Mesothelial cell of epicardium (in vitro differentiated cells): ENCODE measurements around the gene OLFML1. TPM values are rescaled to one million over a fixed set of nuclear protein-coding genes. Genes with fewer than 3 reads are reported as not detected.

Experiments used
- DNase-seq, 2 experiments: peaks; one replicate each; pipeline ENCODE4 v3.0.0; 2021; ENCODE audit warnings: low spot score in 2 of 2; ENCODE audit not compliant: unreplicated experiment in 2 of 2
- H3K27ac Mint-ChIP-seq: 2 replicates; pipeline ENCODE4 v1.8.0; 2021; ENCODE audit warnings: mixed read lengths
- H3K27me3 Mint-ChIP-seq: 2 replicates; pipeline ENCODE4 v1.8.0; 2021; ENCODE audit warnings: low read depth, mixed read lengths
- H3K36me3 Mint-ChIP-seq: 2 replicates; pipeline ENCODE4 v1.8.0; 2021; ENCODE audit warnings: mixed read lengths
- H3K4me1 Mint-ChIP-seq: 2 replicates; pipeline ENCODE4 v1.8.0; 2021; ENCODE audit warnings: mixed read lengths
- H3K4me3 Mint-ChIP-seq: 2 replicates; pipeline ENCODE4 v1.8.0; 2021; ENCODE audit warnings: mild to moderate bottlenecking, moderate library complexity, mixed read lengths
- H3K9me3 Mint-ChIP-seq: 2 replicates; pipeline ENCODE4 v1.8.0; 2021; ENCODE audit warnings: mixed read lengths
- total RNA-seq: library from RNA; stranded (reverse); gene quantifications from 3 replicates; pipeline ENCODE4 v1.2.1, GENCODE V29; 2021
- TF ChIP-seq, protein P1 (sequence below): fragments of 200-600 bp; sonication (generic); IDR thresholded peaks from one replicate; pipeline ENCODE4 v1.5.0; 2021; ENCODE audit warnings: antibody characterized with exemption; ENCODE audit not compliant: unreplicated experiment

Gene OLFML1
- total RNA-seq, 1 donor from 2014 or later, result 45.3 TPM

DNA sequence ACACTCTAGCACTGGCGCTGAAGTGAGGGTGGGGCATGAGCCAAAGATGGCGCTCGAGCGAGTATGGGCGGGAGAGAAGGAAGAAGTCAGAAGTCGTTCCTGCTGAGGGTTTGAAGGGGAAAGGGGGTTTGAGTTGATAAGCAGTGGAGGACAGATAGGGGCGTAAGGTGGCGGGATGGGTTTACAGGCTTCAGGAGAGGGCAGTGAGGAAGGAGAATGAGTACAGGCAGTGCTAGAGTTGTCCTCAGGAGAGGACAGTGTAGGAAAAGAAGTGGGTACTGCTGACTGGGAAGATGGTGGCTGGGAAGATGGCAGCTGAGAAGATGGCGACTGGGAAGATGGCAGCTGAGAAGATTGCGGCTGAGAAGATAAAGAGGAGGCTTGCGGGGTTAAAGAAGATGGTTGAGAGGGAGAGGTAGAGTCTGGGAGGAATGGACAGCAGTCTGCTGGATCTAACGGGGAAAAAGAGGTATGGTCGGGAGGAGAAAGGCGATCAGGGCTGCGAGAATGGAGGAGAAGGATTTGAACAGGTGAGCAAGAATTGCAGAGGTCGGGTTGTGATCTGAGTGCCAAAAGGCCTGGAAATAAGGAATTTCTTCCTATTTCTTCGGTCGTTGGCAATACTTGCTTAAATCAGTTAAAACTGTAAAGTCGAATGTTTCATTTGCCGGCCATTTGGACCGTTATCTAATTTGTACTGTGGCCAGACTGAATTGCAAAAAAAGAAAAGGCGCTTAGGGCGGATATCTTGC lies 33.7 kb downstream of the OLFML1 start:
- Mint-ChIP-seq H3K27me3 (no peaks in the 10 kb centered on the region), H3K4me3 (no peak overlapping the region), H3K4me1 (peaks cover 30% of the 10 kb centered on the region), H3K27ac (no peak overlapping the region), H3K36me3 (peaks cover 18% of the 10 kb centered on the region), H3K9me3 (peaks cover 8% of the 10 kb centered on the region)
- TF ChIP-seq, protein P1, sequence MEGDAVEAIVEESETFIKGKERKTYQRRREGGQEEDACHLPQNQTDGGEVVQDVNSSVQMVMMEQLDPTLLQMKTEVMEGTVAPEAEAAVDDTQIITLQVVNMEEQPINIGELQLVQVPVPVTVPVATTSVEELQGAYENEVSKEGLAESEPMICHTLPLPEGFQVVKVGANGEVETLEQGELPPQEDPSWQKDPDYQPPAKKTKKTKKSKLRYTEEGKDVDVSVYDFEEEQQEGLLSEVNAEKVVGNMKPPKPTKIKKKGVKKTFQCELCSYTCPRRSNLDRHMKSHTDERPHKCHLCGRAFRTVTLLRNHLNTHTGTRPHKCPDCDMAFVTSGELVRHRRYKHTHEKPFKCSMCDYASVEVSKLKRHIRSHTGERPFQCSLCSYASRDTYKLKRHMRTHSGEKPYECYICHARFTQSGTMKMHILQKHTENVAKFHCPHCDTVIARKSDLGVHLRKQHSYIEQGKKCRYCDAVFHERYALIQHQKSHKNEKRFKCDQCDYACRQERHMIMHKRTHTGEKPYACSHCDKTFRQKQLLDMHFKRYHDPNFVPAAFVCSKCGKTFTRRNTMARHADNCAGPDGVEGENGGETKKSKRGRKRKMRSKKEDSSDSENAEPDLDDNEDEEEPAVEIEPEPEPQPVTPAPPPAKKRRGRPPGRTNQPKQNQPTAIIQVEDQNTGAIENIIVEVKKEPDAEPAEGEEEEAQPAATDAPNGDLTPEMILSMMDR, result no peak
- DNase-seq, result no peak

DNA sequence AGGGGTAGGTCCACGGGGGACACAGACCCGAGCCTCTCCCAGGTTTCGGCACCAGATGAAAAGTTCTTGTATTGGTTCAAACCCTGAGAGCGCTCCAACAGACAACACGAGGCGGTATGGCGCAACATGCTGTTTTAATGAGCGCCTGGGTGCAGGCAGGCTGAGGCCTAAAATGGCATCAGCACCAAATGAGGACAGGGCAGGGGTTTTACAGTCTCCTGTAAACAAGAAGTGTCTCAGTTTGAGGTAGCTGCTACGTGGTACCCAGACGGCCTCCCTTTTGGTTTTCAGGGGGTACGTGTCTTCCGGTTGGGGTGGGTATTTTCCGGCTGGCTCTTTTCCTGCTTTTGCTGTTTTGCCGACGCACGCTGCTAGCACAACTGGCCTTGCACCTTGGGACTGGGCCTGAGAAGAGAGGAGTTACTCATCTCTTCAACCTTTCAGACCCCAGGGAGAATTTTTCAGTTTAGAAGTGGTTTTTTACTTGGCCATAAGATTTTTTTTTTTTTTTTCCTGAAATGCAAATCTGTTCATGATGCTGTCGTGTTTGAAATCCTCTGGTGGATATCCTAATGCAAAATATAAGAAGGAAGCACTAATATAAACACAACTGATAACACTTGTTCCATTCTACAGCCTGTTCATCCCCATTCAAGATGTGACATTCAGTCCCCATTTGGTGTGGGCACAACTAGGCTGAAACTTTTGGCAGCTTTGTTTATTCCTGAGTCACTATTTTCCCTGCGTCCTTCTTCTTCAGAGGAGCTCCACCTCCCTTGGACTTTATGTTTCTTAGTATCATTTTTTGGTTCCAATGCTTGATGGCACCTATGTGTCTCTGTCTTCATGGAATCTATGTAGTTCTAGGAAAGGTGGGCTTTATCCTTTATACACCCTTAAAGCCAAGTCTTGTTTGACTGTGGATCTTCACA lies 35.0 kb downstream of the OLFML1 start:
- TF ChIP-seq, protein P1, result no peak
- Mint-ChIP-seq H3K4me3 (no peak overlapping the region), H3K27ac (peak overlapping the region; percentile 24), H3K36me3 (peaks cover 22% of the 10 kb centered on the region), H3K27me3 (no peaks in the 10 kb centered on the region), H3K4me1 (peaks cover 28% of the 10 kb centered on the region), H3K9me3 (peaks cover 8% of the 10 kb centered on the region)
- DNase-seq, result no peak

DNA sequence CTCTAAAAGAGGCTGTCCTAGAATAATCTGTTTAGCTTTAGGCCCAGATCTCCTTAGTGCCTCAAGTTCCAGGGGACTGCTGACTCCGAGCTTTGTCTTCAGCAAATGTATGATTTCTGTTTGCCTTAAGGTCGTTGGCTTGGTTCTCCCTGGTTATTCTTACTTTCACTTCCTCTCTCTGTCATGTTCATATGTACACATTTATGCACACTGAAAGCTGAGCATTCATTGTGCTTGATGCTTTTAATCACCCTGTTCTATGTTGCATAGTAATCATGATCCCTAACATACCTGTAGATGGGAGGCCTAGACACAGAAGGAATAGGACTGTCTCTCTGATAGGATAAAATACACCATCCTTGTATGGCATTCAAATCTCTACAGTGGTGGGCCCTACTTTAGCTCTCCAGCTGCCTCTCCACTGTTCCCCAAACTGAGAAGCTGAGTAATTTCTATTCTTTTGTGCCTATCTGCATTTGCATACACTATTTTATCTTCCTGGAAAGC lies 35.7 kb downstream of the OLFML1 start:
- Mint-ChIP-seq H3K27me3 (no peaks in the 10 kb centered on the region), H3K4me3 (no peak overlapping the region), H3K27ac (no peak overlapping the region), H3K36me3 (peaks cover 22% of the 10 kb centered on the region), H3K4me1 (peaks cover 20% of the 10 kb centered on the region), H3K9me3 (peaks cover 8% of the 10 kb centered on the region)
- TF ChIP-seq, protein P1, result no peak
- DNase-seq, result no peak

DNA sequence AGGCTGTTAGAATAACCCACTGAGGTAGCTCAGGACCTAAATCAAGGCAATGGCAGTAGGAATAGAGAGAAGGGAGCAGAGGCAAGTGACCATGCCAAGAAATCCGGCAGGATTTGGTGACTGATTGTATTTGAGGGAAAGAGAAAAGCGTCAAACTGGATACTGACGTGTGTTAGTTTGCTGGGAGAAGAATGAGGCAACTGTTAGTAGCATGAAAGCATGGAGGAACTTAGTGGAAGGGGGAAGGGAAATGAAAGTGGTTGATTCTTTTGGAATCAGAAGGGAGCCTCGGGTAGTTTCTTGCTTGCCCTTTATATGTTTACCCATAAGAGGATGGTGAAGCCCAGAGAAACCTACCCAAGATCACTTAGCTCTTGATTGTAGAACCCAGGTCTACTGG lies 36.8 kb downstream of the OLFML1 start:
- H3K36me3 Mint-ChIP-seq, result peaks cover 19% of the 10 kb centered on the region
- no peaks in the 10 kb centered on the region for H3K27me3 Mint-ChIP-seq
- H3K27ac Mint-ChIP-seq, result no peak overlapping the region
- TF ChIP-seq, protein P1, result no peak
- H3K4me3 Mint-ChIP-seq, result no peak overlapping the region
- H3K9me3 Mint-ChIP-seq, result peaks cover 8% of the 10 kb centered on the region
- peaks cover 12% of the 10 kb centered on the region for H3K4me1 Mint-ChIP-seq
- DNase-seq, result no peak

DNA sequence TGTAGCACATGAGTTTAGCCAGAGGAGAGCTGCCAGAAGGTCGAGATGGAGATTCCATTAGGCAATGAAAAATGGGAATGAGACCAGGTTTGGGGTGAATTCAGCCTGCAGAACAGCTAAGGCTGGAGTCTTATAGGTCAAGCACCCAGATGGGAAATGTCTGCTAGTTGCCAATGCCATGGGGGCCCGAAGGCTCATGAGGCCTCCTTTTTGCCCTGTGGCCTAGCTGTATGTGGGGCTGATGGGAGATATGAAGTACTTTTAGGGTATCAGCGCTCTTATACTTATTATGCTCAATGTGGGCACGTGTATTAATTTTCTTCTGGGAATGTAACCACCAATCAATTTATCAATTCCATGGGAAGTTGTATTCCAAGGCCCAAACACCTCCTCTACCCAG lies 37.2 kb downstream of the OLFML1 start:
- Mint-ChIP-seq H3K27me3 (no peaks in the 10 kb centered on the region), H3K9me3 (peaks cover 8% of the 10 kb centered on the region), H3K36me3 (peaks cover 17% of the 10 kb centered on the region), H3K4me1 (peaks cover 10% of the 10 kb centered on the region), H3K27ac (no peak overlapping the region), H3K4me3 (no peak overlapping the region)
- TF ChIP-seq, protein P1, result no peak
- no peak for DNase-seq
